GM21390 (cell line): ENCODE measurements around the gene LRRN1.

Experiments
- ATAC-seq: cut with Tn5 transposase; IDR thresholded peaks from one replicate; pipeline ENCODE4 v1.9.1; 2021; ENCODE audit not compliant: unreplicated experiment

Gene LRRN1

DNA sequence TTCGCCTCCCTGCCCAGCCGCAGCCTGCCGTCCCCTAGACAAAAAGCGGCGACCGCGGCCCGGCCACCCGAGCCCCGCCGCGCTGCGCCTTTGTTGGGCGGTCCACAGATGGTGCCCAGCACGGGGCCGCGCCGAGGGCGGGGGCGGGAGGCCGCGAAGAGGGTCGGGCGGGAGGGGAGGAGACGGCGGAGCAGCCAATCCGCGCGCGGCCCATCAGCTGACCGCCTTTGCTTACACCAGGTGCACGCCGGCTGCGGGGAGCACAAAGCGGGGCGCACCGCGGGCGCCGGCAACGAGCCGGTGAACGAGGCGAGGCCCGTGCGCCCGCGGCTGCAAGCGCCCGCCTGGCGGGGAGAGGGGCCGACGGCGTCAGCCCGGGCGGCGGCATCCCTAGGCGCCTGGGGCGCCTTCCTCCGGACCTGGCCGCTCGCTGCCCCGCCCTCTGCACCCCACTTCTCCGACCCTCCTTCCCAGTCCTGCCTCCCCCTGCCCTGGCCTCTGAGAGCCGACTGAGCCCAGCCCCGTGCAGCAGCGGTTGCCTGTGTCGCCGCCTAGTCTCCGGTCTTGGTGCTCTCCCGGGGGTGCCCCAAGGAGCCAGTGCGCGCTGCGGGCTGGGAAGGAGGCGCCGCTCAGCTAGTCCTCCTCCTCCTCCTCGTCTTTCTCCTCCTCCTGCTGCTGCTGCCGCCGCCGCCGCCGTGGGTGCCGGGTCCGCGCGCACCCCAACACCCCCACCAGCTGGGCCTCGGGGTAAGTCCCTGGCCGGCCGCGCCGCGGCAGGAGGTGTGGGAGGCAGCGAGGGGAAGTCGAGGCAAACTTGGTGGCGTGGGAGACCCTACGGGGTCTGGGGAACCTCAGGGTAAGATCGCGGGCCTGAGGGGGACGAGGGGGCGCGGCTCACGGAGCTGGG is at the start of gene LRRN1:
LRRN1 (plus strand) TSS at position 259 of the 907 bp plus-strand sequence. CDS start 45,211 bp downstream, outside the sequence.
- ATAC-seq = peak; percentile 49

- no peak for ATAC-seq
These were observed 45.8 kb upstream of the LRRN1 start for GRCh38 chr3:3753416-3753815.

DNA sequence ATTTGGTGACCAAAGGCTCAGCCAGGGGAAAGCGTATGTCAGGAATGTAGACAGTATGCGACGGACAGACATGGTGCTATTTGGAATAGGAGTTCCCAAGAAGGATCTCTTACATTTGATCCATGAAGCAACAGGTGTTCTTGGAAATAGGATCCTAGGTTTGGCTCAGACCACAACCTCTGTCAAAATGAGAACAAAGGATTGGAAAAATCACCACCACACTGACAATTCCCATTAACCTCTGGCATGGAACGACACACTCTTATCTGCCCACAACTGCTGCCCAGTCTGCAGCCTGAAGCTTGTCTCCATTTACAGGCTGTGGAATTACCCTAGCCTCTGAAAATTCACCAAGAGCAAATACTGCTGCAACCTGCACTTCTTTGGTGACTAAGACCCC is 33.6 kb upstream of the LRRN1 start:
- no peak for ATAC-seq

DNA sequence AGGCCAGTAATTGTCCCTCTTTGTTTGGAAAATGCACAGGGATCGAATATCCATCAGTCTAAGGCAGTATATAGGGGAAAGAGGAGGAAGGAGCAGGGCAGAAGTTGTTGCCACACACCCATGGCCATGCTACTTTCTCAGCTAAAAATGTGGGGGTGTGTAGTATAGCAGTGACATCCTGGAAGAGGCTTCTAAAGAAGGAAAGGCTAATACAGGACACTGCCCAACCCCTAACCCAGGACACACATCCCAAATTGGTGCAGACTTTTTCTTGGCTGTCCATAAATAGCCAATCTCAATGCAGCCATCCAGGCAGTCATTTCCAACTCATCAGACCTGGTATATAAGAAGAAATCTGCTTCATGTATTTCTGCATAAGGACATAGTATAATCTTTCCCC is 33.1 kb upstream of the LRRN1 start:
- no peak for ATAC-seq

GRCh38 chr3:3771094-3771493 is 28.1 kb upstream of the LRRN1 start:
- ATAC-seq = no peak

DNA sequence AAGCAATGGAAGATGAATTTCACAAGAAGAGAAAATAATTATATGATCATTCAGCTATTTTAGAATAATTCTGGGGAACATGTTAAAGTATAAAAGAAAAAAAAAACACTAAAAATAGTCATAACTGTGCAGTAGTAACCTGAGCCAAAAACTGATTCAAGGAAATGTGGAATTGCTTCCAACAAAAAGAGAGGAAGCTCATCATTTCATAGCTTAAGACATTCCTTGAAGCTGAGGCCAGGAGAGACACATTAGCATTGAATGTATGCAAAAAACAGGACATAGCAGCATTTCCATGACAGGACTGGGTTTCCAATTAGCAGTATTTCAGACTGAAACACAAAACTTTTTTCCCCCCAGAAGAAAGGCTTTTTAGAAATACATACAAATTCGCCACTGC is 27.7 kb upstream of the LRRN1 start:
- no peak for ATAC-seq

- ATAC-seq = no peak
These were observed 26.9 kb upstream of the LRRN1 start for GRCh38 chr3:3772338-3772737.

GRCh38 chr3:3772920-3773319 is 26.3 kb upstream of the LRRN1 start:
- no peak for ATAC-seq

- no peak for ATAC-seq
These were observed 22.6 kb upstream of the LRRN1 start for GRCh38 chr3:3776607-3777006.

GRCh38 chr3:3778216-3778615 is 21.0 kb upstream of the LRRN1 start:
- ATAC-seq = no peak

- no peak for ATAC-seq
These were observed 20.5 kb upstream of the LRRN1 start for GRCh38 chr3:3778641-3779270.

DNA sequence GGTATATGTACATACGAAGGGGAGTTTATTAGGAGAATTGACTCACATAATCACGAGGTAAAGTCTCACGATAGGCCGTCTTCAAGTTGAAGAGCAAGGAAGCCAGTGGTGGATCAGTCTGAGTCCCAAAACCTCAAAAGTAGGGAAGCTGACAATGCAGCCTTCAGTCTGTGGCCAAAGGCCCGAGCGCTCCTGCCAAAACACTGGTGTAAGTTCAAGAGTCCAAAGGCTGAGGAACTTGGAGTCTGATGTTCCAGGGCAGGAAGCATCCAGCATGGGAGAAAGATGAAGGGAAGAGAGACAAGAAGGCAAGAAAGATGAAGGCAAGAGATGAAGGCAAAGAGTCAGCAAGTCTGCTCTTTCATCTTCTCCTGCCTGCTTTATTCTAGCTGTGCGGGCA is 16.8 kb upstream of the LRRN1 start:
- ATAC-seq = no peak

- no peak for ATAC-seq
These were observed 16.0 kb upstream of the LRRN1 start for GRCh38 chr3:3783210-3783609.

- no peak for ATAC-seq
These were observed 15.5 kb upstream of the LRRN1 start for GRCh38 chr3:3783696-3784095.

DNA sequence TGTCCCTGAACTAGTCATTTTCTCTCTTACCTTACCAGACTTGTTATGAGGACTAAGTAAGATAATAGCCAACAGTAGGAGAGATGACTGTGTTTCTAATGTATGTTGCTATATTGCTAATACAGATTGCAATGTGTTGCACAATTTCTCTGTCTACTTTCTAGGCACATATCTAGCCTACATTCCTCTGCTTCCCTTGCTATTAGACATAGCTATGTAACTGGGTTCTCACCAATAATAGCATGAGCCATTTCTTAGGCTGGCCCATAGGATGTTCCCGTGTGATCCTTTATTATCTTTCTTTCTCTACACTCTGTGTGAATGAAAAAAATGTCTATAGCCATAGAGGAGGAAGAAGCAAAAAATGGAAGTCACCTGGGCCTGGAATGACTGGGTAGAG is 6.8 kb upstream of the LRRN1 start:
- ATAC-seq = no peak

- peak; percentile 42 for ATAC-seq
These were observed 559 bp upstream of the LRRN1 start for GRCh38 chr3:3798631-3799113.

- no peak for ATAC-seq
These were observed 837 bp downstream of the LRRN1 start for GRCh38 chr3:3800080-3800455.

DNA sequence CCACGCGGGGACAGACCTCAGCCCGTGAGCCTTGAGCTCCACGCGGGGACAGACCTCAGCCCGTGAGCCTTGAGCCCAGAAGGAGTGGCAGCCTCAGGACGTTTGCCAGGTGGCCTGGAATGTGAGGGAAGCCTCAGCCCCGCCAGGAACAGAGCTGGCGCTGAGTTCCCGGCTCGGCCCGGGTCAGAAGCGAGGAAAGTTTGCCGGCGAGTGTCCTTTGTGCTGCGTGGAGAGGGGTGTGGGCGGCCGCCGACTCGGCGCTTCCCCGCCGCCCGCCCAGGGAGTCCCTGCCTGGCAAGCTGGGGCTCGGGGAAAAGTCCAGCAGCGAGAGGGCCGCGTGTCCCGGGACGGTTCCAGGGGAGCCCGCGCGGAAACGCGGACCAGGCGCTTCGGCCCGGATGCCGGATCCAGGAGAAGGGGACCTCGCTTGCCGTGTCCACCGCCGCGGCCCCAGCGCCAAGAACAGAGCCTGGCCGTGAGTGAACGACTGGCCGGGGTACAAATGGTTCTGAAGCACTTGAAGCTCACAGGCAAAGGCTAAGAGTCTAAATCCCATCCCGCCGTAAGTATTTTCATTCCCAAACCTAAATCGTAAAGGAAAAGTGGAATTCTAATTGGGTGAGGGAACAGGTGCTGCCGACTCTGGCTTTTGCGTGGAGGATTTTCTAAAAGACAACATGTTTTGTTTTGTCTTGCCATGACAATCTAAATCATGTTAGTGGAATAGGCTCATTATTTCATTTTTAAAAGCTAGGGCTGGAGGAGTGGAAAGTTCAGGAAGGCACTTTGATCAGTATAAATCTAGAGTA is 1.7 kb downstream of the LRRN1 start:
- no peak for ATAC-seq

DNA sequence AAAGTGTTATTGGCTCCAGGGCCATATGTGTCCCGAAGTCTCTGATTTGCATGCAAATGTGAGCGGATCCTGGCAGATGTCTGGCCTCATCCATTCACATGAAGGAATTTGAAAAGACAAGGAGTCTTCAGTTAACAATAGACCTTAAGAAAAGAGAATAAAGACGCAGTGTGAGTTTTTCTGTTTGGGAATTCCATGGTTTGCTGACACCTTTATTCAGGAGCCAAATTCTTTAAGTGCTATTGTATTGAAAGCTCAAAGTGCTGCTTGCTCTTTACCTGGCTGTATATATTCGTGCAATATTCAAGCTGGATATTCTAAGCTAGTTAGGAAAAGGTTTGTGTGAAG is 2.2 kb downstream of the LRRN1 start:
- no peak for ATAC-seq

GRCh38 chr3:3802046-3802445 is 2.8 kb downstream of the LRRN1 start:
- no peak for ATAC-seq

- ATAC-seq = no peak
These were observed 5.3 kb downstream of the LRRN1 start for GRCh38 chr3:3804560-3804959.

GRCh38 chr3:3806092-3806491 is 6.9 kb downstream of the LRRN1 start:
- no peak for ATAC-seq
